Thymus (tissue), 11 donors: ENCODE measurements around the gene NPR2. TPM values are rescaled to one million over a fixed set of nuclear protein-coding genes. Genes with fewer than 3 reads are reported as not detected.

ENCODE experiments used
- DNase-seq, 9 donors: peaks; one replicate each; pipeline ENCODE4 v3.0.0-alpha.2; 2013; ENCODE audit warnings: low spot score in 9 of 9, low read depth in 6 of 9, missing footprints in 1 of 9
- H3K27ac ChIP-seq, 2 donors: one replicate each; pipeline ENCODE4 v1.5.1; 2013; ENCODE audit warnings: control low read depth in 1 of 2, low read depth in 1 of 2, low read length in 1 of 2, mild to moderate bottlenecking in 1 of 2, moderate library complexity in 1 of 2
- H3K27me3 ChIP-seq, 2 donors: one replicate each; pipeline ENCODE4 v1.5.1; 2013; ENCODE audit warnings: low read length in 1 of 2; ENCODE audit not compliant: control insufficient read depth in 2 of 2, insufficient read depth in 1 of 2
- H3K36me3 ChIP-seq, 2 donors: one replicate each; pipeline ENCODE4 v1.5.1; 2013; ENCODE audit warnings: low read length in 1 of 2, mild to moderate bottlenecking in 1 of 2, moderate library complexity in 1 of 2; ENCODE audit not compliant: control insufficient read depth in 2 of 2, insufficient read depth in 2 of 2
- H3K4me1 ChIP-seq, 2 donors: one replicate each; pipeline ENCODE4 v1.5.1; 2013; ENCODE audit warnings: low read length in 2 of 2; ENCODE audit not compliant: control insufficient read depth in 2 of 2, insufficient read depth in 2 of 2
- H3K4me3 ChIP-seq, 2 donors: one replicate each; pipeline ENCODE4 v1.5.1; 2013; ENCODE audit warnings: low read length in 2 of 2, control low read depth in 1 of 2, mild to moderate bottlenecking in 1 of 2
- H3K9me3 ChIP-seq, 2 donors: one replicate each; pipeline ENCODE4 v1.5.1; 2013; ENCODE audit warnings: low read length in 1 of 2, mild to moderate bottlenecking in 1 of 2; ENCODE audit not compliant: control insufficient read depth in 2 of 2, insufficient read depth in 1 of 2
- WGBS: extraction: QIAGEN DNeasy Blood & Tissue Kit; methylation state at CpG from one replicate; pipeline ENCODE4 v1.1.7; 2013; 5-methylcytosine and 5-hydroxymethylcytosine counted together
- polyA plus RNA-seq: library from polyadenylated mRNA; stranded (reverse); fragments of 200-250 nt; gene quantifications from one replicate; pipeline ENCODE4 v1.2.3, GENCODE V29; 2013
- total RNA-seq: library from RNA; stranded (reverse); fragments of 120-200 nt; gene quantifications from one replicate; pipeline ENCODE4 v1.2.4, GENCODE V29; 2013
- donor health status: healthy.

Gene NPR2
- total and polyA plus RNA-seq, 2 donors: 4.3 to 9.3 TPM

DNA sequence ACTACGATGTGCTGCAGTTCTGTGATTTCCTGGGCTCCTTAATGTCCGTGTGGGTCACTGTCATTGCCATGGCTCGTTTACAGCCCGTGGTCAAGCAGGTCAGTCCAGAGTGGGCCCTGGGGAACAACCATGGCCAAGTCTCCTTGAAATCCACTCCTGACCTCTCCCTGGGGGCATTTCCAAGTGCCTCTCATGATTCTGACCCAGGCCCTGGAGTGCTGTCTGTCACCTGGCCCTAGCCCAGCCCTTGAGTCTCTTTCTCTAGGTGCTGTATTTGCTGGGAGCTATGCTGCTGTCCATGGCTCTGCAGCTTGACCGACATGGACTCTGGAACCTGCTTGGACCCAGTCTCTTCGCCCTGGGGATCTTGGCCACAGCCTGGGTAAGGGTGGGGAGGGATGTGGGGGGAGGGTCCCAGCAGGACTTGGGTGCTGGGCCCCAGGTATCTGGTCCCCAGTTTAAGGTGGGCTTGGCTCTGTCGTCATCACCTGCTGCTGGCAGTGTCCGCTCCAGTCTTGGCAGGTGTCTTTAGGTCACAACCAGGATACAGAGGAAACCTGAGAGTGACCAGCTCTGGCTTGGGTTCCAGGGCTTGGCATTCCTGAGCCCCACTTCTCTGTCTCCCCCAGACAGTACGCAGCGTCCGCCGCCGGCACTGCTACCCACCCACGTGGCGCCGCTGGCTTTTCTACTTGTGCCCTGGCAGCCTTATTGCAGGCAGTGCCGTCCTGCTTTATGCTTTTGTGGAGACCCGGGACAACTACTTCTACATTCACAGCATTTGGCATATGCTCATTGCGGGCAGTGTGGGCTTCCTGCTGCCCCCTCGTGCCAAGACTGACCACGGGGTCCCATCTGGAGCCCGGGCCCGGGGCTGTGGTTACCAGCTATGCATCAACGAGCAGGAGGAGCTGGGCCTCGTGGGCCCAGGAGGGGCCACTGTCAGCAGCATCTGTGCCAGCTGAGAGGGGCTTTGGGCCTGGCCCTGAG, 61.8 kb downstream of the NPR2 start:
- Histone ChIP-seq H3K36me3 (no peaks in the 10 kb centered on the region), H3K4me3 (no peak overlapping the region), H3K4me1 (peaks cover 2 to 4% of the 10 kb centered on the region in 2 donors), H3K27me3 (no peaks in the 10 kb centered on the region), H3K9me3 (no peaks in the 10 kb centered on the region), H3K27ac (no peak overlapping the region)
- no peak for DNase-seq
- 93% methylated on average over 25 of the region's 25 CpGs for WGBS

- H3K4me1 ChIP-seq: no peaks in the 10 kb centered on the region
- H3K4me3 ChIP-seq: no peak overlapping the region
- H3K27me3 ChIP-seq: peaks cover 0 to 5% of the 10 kb centered on the region in 2 donors
- no peak overlapping the region for H3K27ac ChIP-seq
- no peaks in the 10 kb centered on the region for H3K9me3 ChIP-seq
- H3K36me3 ChIP-seq: no peaks in the 10 kb centered on the region
- 96% methylated on average over 7 of the region's 7 CpGs for WGBS
- DNase-seq: no peak
Measured at GRCh38 chr9:35854091-35854762, 62.8 kb downstream of the NPR2 start.

DNA sequence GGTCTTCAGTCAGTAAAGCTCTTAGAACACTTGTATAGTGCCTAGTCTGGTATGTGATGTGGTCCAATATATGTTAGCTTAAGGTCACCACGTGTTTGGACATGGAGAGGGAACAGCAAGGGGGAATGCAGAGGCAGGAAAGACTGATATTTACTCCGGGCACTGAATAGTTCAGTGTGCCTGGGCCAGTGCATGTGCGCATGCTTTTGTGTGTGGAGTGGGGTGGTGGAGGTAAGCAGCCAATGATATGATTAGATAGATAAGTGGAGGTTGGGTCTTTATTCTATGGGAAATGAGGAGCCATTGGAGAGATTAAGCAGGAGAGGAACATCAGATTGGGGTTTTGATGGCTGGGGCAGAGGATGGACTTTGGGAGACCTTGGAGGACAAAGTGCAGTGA, 64.8 kb downstream of the NPR2 start:
- 86% methylated on average over 3 of the region's 3 CpGs for WGBS
- no peak overlapping the region for H3K4me3 ChIP-seq
- no peak overlapping the region for H3K27ac ChIP-seq
- no peaks in the 10 kb centered on the region for H3K9me3 ChIP-seq
- H3K27me3 ChIP-seq: peaks cover 0 to 12% of the 10 kb centered on the region in 2 donors
- no peaks in the 10 kb centered on the region for H3K4me1 ChIP-seq
- DNase-seq: no peak
- no peaks in the 10 kb centered on the region for H3K36me3 ChIP-seq

GRCh38 chr9:35856882-35857281, 65.5 kb downstream of the NPR2 start:
- Histone ChIP-seq H3K36me3 (no peaks in the 10 kb centered on the region), H3K4me1 (no peaks in the 10 kb centered on the region), H3K27ac (no peak overlapping the region), H3K4me3 (no peak overlapping the region), H3K27me3 (peaks cover 0 to 17% of the 10 kb centered on the region in 2 donors), H3K9me3 (no peaks in the 10 kb centered on the region)
- 96% methylated on average over 5 of the region's 5 CpGs for WGBS
- no peak for DNase-seq

DNA sequence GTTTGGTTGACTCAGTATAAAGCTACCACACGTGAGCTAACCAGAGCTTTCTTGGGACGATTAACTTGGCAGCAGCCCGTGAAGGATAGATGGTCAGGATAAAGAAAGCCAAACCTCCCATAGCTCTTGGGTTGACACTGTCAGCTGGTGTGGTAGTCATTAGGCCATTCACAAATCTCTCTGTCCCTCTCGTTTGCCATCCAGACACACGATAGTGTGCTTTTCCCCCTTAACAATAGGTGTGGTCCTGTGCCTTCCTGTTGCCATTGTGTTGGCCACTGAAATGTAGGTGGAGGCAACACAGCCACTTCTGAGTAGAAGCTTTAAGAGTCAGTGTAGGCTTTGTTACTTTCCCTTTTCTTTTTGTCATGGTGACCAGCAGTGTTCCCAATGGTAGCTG, 67.1 kb downstream of the NPR2 start:
- Histone ChIP-seq H3K4me3 (no peak overlapping the region), H3K36me3 (no peaks in the 10 kb centered on the region), H3K4me1 (no peaks in the 10 kb centered on the region), H3K9me3 (no peaks in the 10 kb centered on the region), H3K27me3 (peaks cover 0 to 17% of the 10 kb centered on the region in 2 donors), H3K27ac (no peak overlapping the region)
- DNase-seq: no peak
- WGBS: 94% methylated on average over 5 of the region's 5 CpGs

Other genes starting within 250 kb of the NPR2 start
- gene TESK1, start 186.3 kb upstream of the NPR2 start, total RNA-seq: 9.3 TPM
- gene TESK1, start 186.3 kb upstream of the NPR2 start, polyA plus RNA-seq: 32.8 TPM
- gene CD72, start 173.2 kb upstream of the NPR2 start, total RNA-seq: 6.8 TPM
- 23.6 TPM for gene CD72, start 173.2 kb upstream of the NPR2 start, polyA plus RNA-seq
- 174 TPM for gene SIT1, start 140.7 kb upstream of the NPR2 start, total RNA-seq
- gene SIT1, start 140.7 kb upstream of the NPR2 start, polyA plus RNA-seq: 42.2 TPM
- 22,838 TPM for gene RMRP, start 133.6 kb upstream of the NPR2 start, total RNA-seq
- gene RMRP, start 133.6 kb upstream of the NPR2 start, polyA plus RNA-seq: 13.0 TPM
- 25.6 TPM for gene CCDC107, start 133.3 kb upstream of the NPR2 start, total RNA-seq
- gene CCDC107, start 133.3 kb upstream of the NPR2 start, polyA plus RNA-seq: 43.2 TPM
- 3.9 TPM for gene ARHGEF39, start 126.4 kb upstream of the NPR2 start, total RNA-seq
- 1.5 TPM for gene ARHGEF39, start 126.4 kb upstream of the NPR2 start, polyA plus RNA-seq
- gene CA9, start 117.7 kb upstream of the NPR2 start, total RNA-seq: 1.0 TPM
- gene CA9, start 117.7 kb upstream of the NPR2 start, polyA plus RNA-seq: 0.50 TPM
- gene TPM2, start 101.7 kb upstream of the NPR2 start, total RNA-seq: 28.6 TPM
- gene TPM2, start 101.7 kb upstream of the NPR2 start, polyA plus RNA-seq: 475 TPM
- 83.0 TPM for gene TLN1, start 59.4 kb upstream of the NPR2 start, total RNA-seq
- 74.5 TPM for gene TLN1, start 59.4 kb upstream of the NPR2 start, polyA plus RNA-seq
- 23.2 TPM for gene CREB3, start 58.9 kb upstream of the NPR2 start, total RNA-seq
- 25.6 TPM for gene CREB3, start 58.9 kb upstream of the NPR2 start, polyA plus RNA-seq
- 21.7 TPM for gene GBA2, start 42.4 kb upstream of the NPR2 start, total RNA-seq
- gene GBA2, start 42.4 kb upstream of the NPR2 start, polyA plus RNA-seq: 36.9 TPM
- gene RGP1, start 42.3 kb upstream of the NPR2 start, total RNA-seq: 7.4 TPM
- gene RGP1, start 42.3 kb upstream of the NPR2 start, polyA plus RNA-seq: 6.5 TPM
- gene MSMP, start 37.3 kb upstream of the NPR2 start, total RNA-seq: not detected
- gene MSMP, start 37.3 kb upstream of the NPR2 start, polyA plus RNA-seq: 0.25 TPM
- 3.1 TPM for gene SPAG8, start 20.7 kb downstream of the NPR2 start, total RNA-seq
- 3.4 TPM for gene SPAG8, start 20.7 kb downstream of the NPR2 start, polyA plus RNA-seq
- 68.4 TPM for gene HINT2, start 23.5 kb downstream of the NPR2 start, total RNA-seq
- gene HINT2, start 23.5 kb downstream of the NPR2 start, polyA plus RNA-seq: 68.3 TPM
- under 0.01 TPM for gene FAM221B, start 37.1 kb downstream of the NPR2 start, total RNA-seq
- 0.05 TPM for gene FAM221B, start 37.1 kb downstream of the NPR2 start, polyA plus RNA-seq
- 1.5 TPM for gene TMEM8B, start 37.6 kb downstream of the NPR2 start, total RNA-seq
- gene TMEM8B, start 37.6 kb downstream of the NPR2 start, polyA plus RNA-seq: 11.9 TPM
- not detected for gene OR13J1, start 78.8 kb downstream of the NPR2 start, total RNA-seq
- gene OR13J1, start 78.8 kb downstream of the NPR2 start, polyA plus RNA-seq: not detected
- gene HRCT1, start 114.6 kb downstream of the NPR2 start, total RNA-seq: 0.14 TPM
- 6.1 TPM for gene HRCT1, start 114.6 kb downstream of the NPR2 start, polyA plus RNA-seq
- gene SPAAR, start 117.9 kb downstream of the NPR2 start, total RNA-seq: 0.09 TPM
- gene SPAAR, start 117.9 kb downstream of the NPR2 start, polyA plus RNA-seq: 1.2 TPM
- gene OR2S2, start 166.6 kb downstream of the NPR2 start, total RNA-seq: not detected
- gene OR2S2, start 166.6 kb downstream of the NPR2 start, polyA plus RNA-seq: 0.02 TPM
- 3.3 TPM for gene RECK, start 245.3 kb downstream of the NPR2 start, total RNA-seq
- 6.6 TPM for gene RECK, start 245.3 kb downstream of the NPR2 start, polyA plus RNA-seq